Fibroblast of mammary gland (primary cell): ENCODE data around the gene ARHGAP6.
A peak's percentile ranks its signal among the peaks of the same experiment; 100 is the strongest.

Experiments
- DNase-seq: peaks from one replicate; pipeline ENCODE4 v3.0.0-alpha.2; 2010; ENCODE audit warnings: low read depth
- H3K4me3 ChIP-seq: 2 replicates; pipeline ENCODE4 v1.5.1; 2011; ENCODE audit warnings: low read depth, mild to moderate bottlenecking, low read length, moderate library complexity; ENCODE audit not compliant: control insufficient read depth
- TF ChIP-seq, protein P1 (sequence below): conservative IDR thresholded peaks from 2 replicates; pipeline ENCODE4 v1.5.1; 2011; ENCODE audit warnings: low read depth, low read length, inconsistent platforms; ENCODE audit not compliant: control insufficient read depth, insufficient read depth

The ARHGAP6 gene, protein sequence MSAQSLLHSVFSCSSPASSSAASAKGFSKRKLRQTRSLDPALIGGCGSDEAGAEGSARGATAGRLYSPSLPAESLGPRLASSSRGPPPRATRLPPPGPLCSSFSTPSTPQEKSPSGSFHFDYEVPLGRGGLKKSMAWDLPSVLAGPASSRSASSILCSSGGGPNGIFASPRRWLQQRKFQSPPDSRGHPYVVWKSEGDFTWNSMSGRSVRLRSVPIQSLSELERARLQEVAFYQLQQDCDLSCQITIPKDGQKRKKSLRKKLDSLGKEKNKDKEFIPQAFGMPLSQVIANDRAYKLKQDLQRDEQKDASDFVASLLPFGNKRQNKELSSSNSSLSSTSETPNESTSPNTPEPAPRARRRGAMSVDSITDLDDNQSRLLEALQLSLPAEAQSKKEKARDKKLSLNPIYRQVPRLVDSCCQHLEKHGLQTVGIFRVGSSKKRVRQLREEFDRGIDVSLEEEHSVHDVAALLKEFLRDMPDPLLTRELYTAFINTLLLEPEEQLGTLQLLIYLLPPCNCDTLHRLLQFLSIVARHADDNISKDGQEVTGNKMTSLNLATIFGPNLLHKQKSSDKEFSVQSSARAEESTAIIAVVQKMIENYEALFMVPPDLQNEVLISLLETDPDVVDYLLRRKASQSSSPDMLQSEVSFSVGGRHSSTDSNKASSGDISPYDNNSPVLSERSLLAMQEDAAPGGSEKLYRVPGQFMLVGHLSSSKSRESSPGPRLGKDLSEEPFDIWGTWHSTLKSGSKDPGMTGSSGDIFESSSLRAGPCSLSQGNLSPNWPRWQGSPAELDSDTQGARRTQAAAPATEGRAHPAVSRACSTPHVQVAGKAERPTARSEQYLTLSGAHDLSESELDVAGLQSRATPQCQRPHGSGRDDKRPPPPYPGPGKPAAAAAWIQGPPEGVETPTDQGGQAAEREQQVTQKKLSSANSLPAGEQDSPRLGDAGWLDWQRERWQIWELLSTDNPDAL (N-terminal part only)

DNA sequence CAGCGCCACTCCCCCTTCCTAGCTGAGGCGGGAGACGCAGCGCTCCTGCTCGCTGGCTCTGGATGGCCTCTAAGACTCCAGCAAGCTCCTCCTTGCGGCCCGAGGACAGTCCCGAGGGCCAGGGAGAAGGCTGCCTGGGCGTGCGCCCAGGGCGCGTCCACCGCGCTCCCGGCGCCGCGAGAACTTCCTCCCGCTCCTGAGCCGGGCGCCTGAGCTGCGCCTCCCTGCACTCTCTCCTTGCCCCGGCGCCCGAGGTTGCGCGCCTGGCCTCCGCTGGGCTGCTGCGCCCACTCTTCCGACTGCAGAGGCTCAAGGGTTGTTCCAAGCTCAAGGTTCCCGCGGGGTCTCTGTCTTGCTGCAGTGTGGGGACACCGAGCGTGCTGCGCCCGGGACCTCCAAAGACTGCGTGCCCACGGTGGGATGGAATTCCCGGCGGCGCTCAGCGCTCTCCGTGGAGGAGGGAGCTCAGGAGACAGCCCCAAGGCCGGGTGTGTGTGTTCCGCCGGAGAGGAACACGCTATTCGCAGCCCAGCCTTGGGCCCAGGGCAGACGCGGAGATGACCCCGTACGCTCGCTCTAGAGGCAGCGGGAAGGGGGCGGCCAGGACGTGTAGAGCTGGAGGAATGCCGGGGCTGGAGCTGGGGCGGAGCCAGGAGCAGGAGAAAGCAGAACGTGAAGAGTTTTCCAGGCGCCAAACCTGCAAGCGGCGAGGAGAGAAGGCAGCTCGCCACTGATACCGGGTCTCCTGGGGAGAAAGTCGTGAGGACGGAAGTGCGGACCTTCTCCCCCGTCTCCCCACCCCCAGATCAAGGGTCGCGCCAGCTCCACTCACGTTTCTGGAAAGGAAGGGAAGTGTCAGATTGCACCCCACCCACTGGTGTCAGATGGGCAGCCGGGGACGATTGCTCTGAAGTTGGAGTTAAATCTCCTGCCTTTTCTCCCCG, at the start of gene ARHGAP6:
Gene ARHGAP6 (minus strand): TSS at position 753 of the 944 bp plus-strand sequence. CDS start 1,092 bp downstream, outside the sequence.
- H3K4me3 ChIP-seq = peak within 1 kb of the TSS; percentile 60
- peak; percentile 73 for DNase-seq
- TF ChIP-seq, protein P1, sequence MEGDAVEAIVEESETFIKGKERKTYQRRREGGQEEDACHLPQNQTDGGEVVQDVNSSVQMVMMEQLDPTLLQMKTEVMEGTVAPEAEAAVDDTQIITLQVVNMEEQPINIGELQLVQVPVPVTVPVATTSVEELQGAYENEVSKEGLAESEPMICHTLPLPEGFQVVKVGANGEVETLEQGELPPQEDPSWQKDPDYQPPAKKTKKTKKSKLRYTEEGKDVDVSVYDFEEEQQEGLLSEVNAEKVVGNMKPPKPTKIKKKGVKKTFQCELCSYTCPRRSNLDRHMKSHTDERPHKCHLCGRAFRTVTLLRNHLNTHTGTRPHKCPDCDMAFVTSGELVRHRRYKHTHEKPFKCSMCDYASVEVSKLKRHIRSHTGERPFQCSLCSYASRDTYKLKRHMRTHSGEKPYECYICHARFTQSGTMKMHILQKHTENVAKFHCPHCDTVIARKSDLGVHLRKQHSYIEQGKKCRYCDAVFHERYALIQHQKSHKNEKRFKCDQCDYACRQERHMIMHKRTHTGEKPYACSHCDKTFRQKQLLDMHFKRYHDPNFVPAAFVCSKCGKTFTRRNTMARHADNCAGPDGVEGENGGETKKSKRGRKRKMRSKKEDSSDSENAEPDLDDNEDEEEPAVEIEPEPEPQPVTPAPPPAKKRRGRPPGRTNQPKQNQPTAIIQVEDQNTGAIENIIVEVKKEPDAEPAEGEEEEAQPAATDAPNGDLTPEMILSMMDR = no peak

DNA sequence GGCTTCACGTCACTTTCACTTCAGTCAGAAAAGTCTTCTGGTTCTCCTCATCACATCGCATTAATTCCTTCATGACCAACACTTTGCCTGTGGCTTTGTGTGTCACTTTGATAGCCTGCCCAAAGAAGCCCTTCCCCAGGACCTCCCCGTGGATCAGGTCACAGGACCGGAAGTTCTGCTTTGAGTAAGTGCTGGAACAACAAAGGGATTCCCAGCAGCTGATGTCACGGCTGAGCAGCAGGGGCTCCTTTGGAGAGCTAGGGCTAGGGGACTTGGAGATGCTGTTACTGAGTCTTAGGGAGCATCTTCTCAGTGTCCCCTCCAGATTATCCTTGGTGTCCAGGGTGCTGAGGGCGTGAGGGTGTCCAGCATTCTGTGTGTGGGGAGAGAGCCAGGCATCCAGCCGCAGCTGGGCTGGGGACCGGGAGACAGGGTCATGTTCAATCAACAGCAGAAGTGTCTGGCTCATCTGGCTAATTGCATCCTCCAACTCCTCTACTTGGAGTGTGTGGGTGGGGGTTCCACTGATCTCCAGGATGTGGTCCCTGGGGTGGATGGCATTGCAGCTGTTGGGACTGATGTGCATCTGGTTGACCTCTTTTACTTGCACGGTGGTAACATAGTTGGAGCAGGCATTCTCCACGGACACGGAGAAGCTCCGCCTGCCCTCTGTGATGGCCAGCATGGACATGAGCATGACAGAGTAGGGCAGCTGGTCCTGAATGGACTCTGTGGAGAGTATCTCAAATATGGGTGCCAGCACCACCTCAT, 39.2 kb upstream of the ARHGAP6 start:
- DNase-seq = peak; percentile 32
- TF ChIP-seq, protein P1 = no peak
- no peak overlapping the region for H3K4me3 ChIP-seq

DNA sequence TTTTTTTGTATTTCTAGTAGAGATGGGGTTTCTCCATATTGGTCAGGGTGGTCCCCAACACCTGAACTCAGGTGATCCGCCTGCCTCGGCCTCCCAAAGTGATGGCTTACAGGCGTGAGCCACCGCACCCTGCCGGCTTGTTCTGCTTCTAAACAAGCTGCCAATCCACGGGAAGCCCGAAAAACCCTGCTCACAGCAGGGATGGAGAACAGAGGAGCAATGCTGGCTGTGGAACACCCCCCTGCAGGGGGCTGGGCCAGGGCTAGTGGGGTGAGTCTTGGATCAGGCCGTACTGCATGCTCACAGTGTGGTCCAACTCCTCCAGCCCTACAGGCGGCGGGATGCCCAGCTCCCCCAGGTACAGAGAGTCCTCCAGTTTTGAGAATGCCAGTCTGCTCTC, 38.1 kb upstream of the ARHGAP6 start:
- TF ChIP-seq, protein P1 = no peak

DNA sequence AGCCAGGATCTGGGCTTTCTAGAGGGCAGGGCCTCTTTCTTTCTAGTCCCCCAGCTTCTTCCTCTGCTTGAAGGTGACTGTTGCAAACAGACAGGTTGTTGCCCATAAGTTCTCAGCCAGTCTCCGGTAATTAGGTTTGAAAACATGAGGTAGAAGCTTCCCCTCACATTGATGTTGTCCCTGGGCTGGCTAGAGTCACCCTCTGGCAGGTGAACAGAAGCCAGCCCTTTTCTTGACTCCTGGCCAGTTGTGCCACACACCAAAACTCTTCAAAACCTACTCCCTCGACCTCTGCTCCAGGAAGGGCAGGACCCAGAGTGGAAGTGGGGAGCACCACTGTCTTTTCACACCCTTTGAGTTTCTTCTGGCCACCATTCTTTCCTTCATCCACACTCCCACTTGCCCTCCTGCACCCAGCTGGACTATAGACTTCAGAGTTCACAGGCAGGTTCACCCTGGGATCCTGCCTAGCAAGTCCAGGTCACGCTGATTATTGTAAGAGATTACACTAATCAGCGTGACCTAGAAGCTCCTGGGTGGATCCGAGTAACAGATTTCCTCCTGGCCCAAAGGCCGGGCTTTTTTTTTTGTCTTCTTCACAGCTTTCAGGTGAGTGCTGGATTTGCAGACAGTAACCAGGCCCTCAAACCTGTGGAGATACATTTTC, 37.4 kb upstream of the ARHGAP6 start:
- no peak for DNase-seq
- H3K4me3 ChIP-seq = no peak overlapping the region
- TF ChIP-seq, protein P1 = no peak

More for the DNA sequence above, 38.1 kb upstream of the ARHGAP6 start:
- no peak for DNase-seq
- no peak overlapping the region for H3K4me3 ChIP-seq

DNA sequence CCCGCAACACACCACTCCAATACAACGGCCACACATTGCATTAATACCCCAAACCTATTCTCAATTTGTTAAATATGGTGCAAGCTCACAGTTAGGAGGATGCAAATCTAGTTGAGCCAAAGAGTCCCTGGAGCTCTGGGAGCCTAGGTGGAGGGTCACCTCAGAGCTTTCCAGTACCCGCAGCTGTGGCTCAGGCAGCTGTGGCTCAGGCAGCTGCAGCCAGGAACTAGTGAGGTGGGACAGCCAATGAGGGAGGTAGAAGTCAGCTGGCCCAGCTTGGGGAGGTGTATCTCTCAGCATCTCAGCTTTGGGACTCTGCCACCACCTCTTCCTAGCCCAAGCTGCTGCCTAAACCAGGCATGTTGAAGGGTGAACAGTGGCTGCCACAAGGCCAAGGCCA, 36.7 kb upstream of the ARHGAP6 start:
- no peak for DNase-seq
- no peak overlapping the region for H3K4me3 ChIP-seq
- TF ChIP-seq, protein P1 = no peak
